Stimulated activated CD4-positive, alpha-beta T cell treated with anti-CD3 and anti-CD28 coated beads, Interleukin-12 subunit alpha, Interleukin-12 subunit beta, amount 100 ng/mL, for 4 hours (primary cell): ENCODE results near the gene SLC19A2.
"Not testable (repeated sequence)": the region's sequence is repeated elsewhere in the genome, so short reads cannot be mapped to it uniquely, and the experiment has no call there.

ENCODE experiments used
- DNase-seq: peaks from one replicate; pipeline ENCODE4 v3.0.0-alpha.2; 2020

Gene SLC19A2

GRCh38 chr1:169508432-169509338 lies 22.9 kb upstream of the SLC19A2 start:
- DNase-seq: no peak

GRCh38 chr1:169507413-169507812 lies 21.7 kb upstream of the SLC19A2 start:
- DNase-seq: no peak

GRCh38 chr1:169503601-169504000 lies 17.9 kb upstream of the SLC19A2 start:
- DNase-seq: not testable (repeated sequence)

- no peak for DNase-seq
Measured at GRCh38 chr1:169499807-169500206, 14.1 kb upstream of the SLC19A2 start.

- DNase-seq: no peak
Measured at GRCh38 chr1:169497317-169497716, 11.6 kb upstream of the SLC19A2 start.

GRCh38 chr1:169495916-169496315 lies 10.2 kb upstream of the SLC19A2 start:
- no peak for DNase-seq

- DNase-seq: no peak
Measured at GRCh38 chr1:169495046-169495775, 9.5 kb upstream of the SLC19A2 start.

GRCh38 chr1:169494343-169494742 lies 8.6 kb upstream of the SLC19A2 start:
- no peak for DNase-seq

GRCh38 chr1:169493251-169493650 lies 7.5 kb upstream of the SLC19A2 start:
- no peak for DNase-seq

GRCh38 chr1:169491845-169492281 lies 6.1 kb upstream of the SLC19A2 start:
- DNase-seq: peak; percentile 6

- DNase-seq: no peak
Measured at GRCh38 chr1:169488157-169488556, 2.4 kb upstream of the SLC19A2 start.

GRCh38 chr1:169487561-169487960 lies 1.8 kb upstream of the SLC19A2 start:
- DNase-seq: no peak

- DNase-seq: no peak
Measured at GRCh38 chr1:169487133-169487532, 1.4 kb upstream of the SLC19A2 start.

- no peak for DNase-seq
Measured at GRCh38 chr1:169486281-169487051, 722 bp upstream of the SLC19A2 start.

- peak; percentile 26 for DNase-seq
Measured at GRCh38 chr1:169484683-169485430, 887 bp downstream of the SLC19A2 start.

GRCh38 chr1:169484101-169484500 lies 1.6 kb downstream of the SLC19A2 start:
- DNase-seq: no peak

GRCh38 chr1:169483500-169483966 lies 2.2 kb downstream of the SLC19A2 start:
- DNase-seq: no peak

GRCh38 chr1:169479363-169480066 lies 6.2 kb downstream of the SLC19A2 start:
- no peak for DNase-seq

GRCh38 chr1:169478094-169478672 lies 7.6 kb downstream of the SLC19A2 start:
- no peak for DNase-seq

GRCh38 chr1:169475806-169476387 lies 9.8 kb downstream of the SLC19A2 start:
- DNase-seq: no peak
